GM23338 (cell line): ENCODE data around the gene ATF5. TPM values are rescaled to one million over a fixed set of nuclear protein-coding genes. Genes with fewer than 3 reads are reported as not detected.
A peak's percentile ranks its signal among the peaks of the same experiment; 100 is the strongest.

Experiments
- ATAC-seq: fragments of 200-7000 bp; cut with Tn5 transposase; 3 replicates; pipeline ENCODE4 v1.9.1; 2020
- DNase-seq: peaks from one replicate; pipeline ENCODE4 v3.0.0-alpha.2; 2015; ENCODE audit warnings: low spot score
- H2AFZ ChIP-seq: fragments of 200-600 bp; sonication (generic); 2 replicates; pipeline ENCODE4 v1.8.0; 2016; ENCODE audit warnings: antibody characterized with exemption, mild to moderate bottlenecking, moderate library complexity
- H3F3A ChIP-seq: fragments of 200-600 bp; sonication (generic); replicated peaks from 2 replicates; pipeline ENCODE4 v1.8.0; 2017; ENCODE audit warnings: antibody characterized with exemption, mixed run types, low read depth
- H3K27ac ChIP-seq: fragments of 200-600 bp; sonication (generic); 2 replicates; pipeline ENCODE4 v1.6.1; 2016; ENCODE audit warnings: low read depth
- H3K27me3 ChIP-seq: fragments of 200-600 bp; sonication (generic); 2 replicates; pipeline ENCODE4 v1.8.0; 2016; ENCODE audit warnings: mild to moderate bottlenecking, mixed run types, moderate library complexity; ENCODE audit not compliant: insufficient read depth
- H3K36me3 ChIP-seq: fragments of 200-600 bp; sonication (generic); 2 replicates; pipeline ENCODE4 v1.8.0; 2016; ENCODE audit warnings: mild to moderate bottlenecking; ENCODE audit not compliant: insufficient read depth
- H3K4me1 ChIP-seq: fragments of 200-600 bp; sonication (generic); 2 replicates; pipeline ENCODE4 v1.8.0; 2016; ENCODE audit warnings: mild to moderate bottlenecking, moderate library complexity; ENCODE audit not compliant: insufficient read depth
- H3K4me2 ChIP-seq: fragments of 200-600 bp; sonication (generic); 2 replicates; pipeline ENCODE4 v1.7.1; 2017; ENCODE audit warnings: mixed run types
- H3K4me3 ChIP-seq: fragments of 200-600 bp; sonication (generic); 2 replicates; pipeline ENCODE4 v1.6.1; 2016; ENCODE audit warnings: mixed run types
- H3K79me2 ChIP-seq: fragments of 200-600 bp; sonication (generic); replicated peaks from 2 replicates; pipeline ENCODE4 v1.8.0; 2017; ENCODE audit warnings: mild to moderate bottlenecking; ENCODE audit not compliant: insufficient read depth
- H3K9me2 ChIP-seq: fragments of 200-600 bp; sonication (generic); 2 replicates; pipeline ENCODE4 v1.8.0; 2017; ENCODE audit not compliant: insufficient read depth
- H4K20me1 ChIP-seq: fragments of 200-600 bp; sonication (generic); replicated peaks from 2 replicates; pipeline ENCODE4 v1.8.0; 2017; ENCODE audit warnings: mild to moderate bottlenecking; ENCODE audit not compliant: insufficient read depth
- H3K27ac Mint-ChIP-seq: 2 replicates; pipeline ENCODE4 v1.8.0; 2020; ENCODE audit warnings: inconsistent platforms, mild to moderate bottlenecking, moderate library complexity, mixed read lengths
- H3K27me3 Mint-ChIP-seq: 3 replicates; pipeline ENCODE4 v1.8.0; 2022; ENCODE audit warnings: low read depth, mild to moderate bottlenecking, moderate library complexity, mixed read lengths, inconsistent platforms; ENCODE audit not compliant: insufficient read depth, poor library complexity
- H3K36me3 Mint-ChIP-seq: 3 replicates; pipeline ENCODE4 v1.8.0; 2021; ENCODE audit warnings: low read depth, mild to moderate bottlenecking, inconsistent platforms, moderate library complexity, mixed read lengths
- H3K4me1 Mint-ChIP-seq: 3 replicates; pipeline ENCODE4 v1.8.0; 2020; ENCODE audit warnings: mild to moderate bottlenecking, inconsistent platforms, mixed read lengths
- H3K4me3 Mint-ChIP-seq: 3 replicates; pipeline ENCODE4 v1.8.0; 2021; ENCODE audit warnings: moderate library complexity, mild to moderate bottlenecking, inconsistent platforms, mixed read lengths
- H3K9me3 Mint-ChIP-seq: 3 replicates; pipeline ENCODE4 v1.8.0; 2020; ENCODE audit warnings: moderate library complexity, mild to moderate bottlenecking, inconsistent platforms, mixed read lengths
- CREB1 ChIP-seq: fragments of 250-450 bp; sonication (Bioruptor Pico); IDR thresholded peaks from 2 replicates; pipeline ENCODE4 v1.5.0; 2020; ENCODE audit warnings: low read depth, mild to moderate bottlenecking, moderate library complexity
- EZH2 ChIP-seq: fragments of 200-600 bp; sonication (generic); IDR thresholded peaks from one replicate; pipeline ENCODE4 v1.8.0; 2017; ENCODE audit warnings: antibody characterized with exemption, mild to moderate bottlenecking, low read depth; ENCODE audit not compliant: unreplicated experiment
- JUNB ChIP-seq: IDR thresholded peaks from one replicate; pipeline ENCODE4 v1.6.1; 2016; ENCODE audit warnings: antibody characterized with exemption; ENCODE audit not compliant: unreplicated experiment
- NANOG ChIP-seq: IDR thresholded peaks from 2 replicates; pipeline ENCODE4 v1.6.1; 2016; ENCODE audit warnings: antibody characterized with exemption, borderline replicate concordance
- STAT1 ChIP-seq: IDR thresholded peaks from one replicate; pipeline ENCODE4 v1.6.1; 2016; ENCODE audit warnings: antibody characterized with exemption; ENCODE audit not compliant: unreplicated experiment
- ZNF462 ChIP-seq: fragments of 250-450 bp; sonication (Bioruptor Pico); IDR thresholded peaks from 2 replicates; pipeline ENCODE4 v1.5.0; 2020; ENCODE audit warnings: mild to moderate bottlenecking, moderate library complexity
- polyA plus RNA-seq: library from polyadenylated mRNA; unstranded; fragments of >200 nt; fragmentation: Nextera tagmentation; extraction: Ambion mirVana; gene quantifications from 2 replicates; pipeline ENCODE4 v1.2.1, GENCODE V29; 2016
- total RNA-seq: library from RNA; depleted of rRNA; stranded (reverse); fragments of >200 nt; shearing (Covaris generic); gene quantifications from 2 replicates; pipeline ENCODE4 v1.2.3, GENCODE V29; 2014
- TF ChIP-seq, protein P1 (sequence below): IDR thresholded peaks from 2 replicates; pipeline ENCODE4 v1.6.1; 2016; ENCODE audit warnings: antibody characterized with exemption
- TF ChIP-seq, protein P2 (sequence below), 2 experiments: fragments of 200-600 bp in 1 of 2; sonication (generic) in 1 of 2; conservative IDR thresholded peaks; 2 replicates each; pipeline versions ENCODE4 v1.5.1 to v1.6.1; 2016 to 2017; ENCODE audit warnings: antibody characterized with exemption in 2 of 2, low read depth in 2 of 2, mild to moderate bottlenecking in 2 of 2, moderate library complexity in 1 of 2

Gene ATF5
- total and polyA plus RNA-seq, 2 experiments from 2014 or later: 7.4 to 9.6 TPM

- no peak for TF ChIP-seq NANOG
- TF ChIP-seq, protein P1, sequence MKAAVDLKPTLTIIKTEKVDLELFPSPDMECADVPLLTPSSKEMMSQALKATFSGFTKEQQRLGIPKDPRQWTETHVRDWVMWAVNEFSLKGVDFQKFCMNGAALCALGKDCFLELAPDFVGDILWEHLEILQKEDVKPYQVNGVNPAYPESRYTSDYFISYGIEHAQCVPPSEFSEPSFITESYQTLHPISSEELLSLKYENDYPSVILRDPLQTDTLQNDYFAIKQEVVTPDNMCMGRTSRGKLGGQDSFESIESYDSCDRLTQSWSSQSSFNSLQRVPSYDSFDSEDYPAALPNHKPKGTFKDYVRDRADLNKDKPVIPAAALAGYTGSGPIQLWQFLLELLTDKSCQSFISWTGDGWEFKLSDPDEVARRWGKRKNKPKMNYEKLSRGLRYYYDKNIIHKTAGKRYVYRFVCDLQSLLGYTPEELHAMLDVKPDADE: no peak
- TF ChIP-seq, protein P2, sequence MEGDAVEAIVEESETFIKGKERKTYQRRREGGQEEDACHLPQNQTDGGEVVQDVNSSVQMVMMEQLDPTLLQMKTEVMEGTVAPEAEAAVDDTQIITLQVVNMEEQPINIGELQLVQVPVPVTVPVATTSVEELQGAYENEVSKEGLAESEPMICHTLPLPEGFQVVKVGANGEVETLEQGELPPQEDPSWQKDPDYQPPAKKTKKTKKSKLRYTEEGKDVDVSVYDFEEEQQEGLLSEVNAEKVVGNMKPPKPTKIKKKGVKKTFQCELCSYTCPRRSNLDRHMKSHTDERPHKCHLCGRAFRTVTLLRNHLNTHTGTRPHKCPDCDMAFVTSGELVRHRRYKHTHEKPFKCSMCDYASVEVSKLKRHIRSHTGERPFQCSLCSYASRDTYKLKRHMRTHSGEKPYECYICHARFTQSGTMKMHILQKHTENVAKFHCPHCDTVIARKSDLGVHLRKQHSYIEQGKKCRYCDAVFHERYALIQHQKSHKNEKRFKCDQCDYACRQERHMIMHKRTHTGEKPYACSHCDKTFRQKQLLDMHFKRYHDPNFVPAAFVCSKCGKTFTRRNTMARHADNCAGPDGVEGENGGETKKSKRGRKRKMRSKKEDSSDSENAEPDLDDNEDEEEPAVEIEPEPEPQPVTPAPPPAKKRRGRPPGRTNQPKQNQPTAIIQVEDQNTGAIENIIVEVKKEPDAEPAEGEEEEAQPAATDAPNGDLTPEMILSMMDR (conservative IDR thresholded peaks at IDR 0.05; ENCODE audit: low read depth in 2 of 2): no peak
- no peak for TF ChIP-seq ZNF462 (CRISPR knock-in tag)
- TF ChIP-seq EZH2: no peak
- TF ChIP-seq JUNB: no peak
- no peak for TF ChIP-seq STAT1
- no peak for TF ChIP-seq CREB1 (CRISPR knock-in tag)
- Histone ChIP-seq H4K20me1 (peaks cover 50% of the 10 kb centered on the region), H2AFZ (no peak overlapping the region), H3K4me3 (no peak overlapping the region), H3K4me1 (peaks cover 15% of the 10 kb centered on the region), H3K36me3 (peaks cover 17% of the 10 kb centered on the region), H3F3A (peaks cover 4% of the 10 kb centered on the region), H3K4me2 (no peak overlapping the region), H3K27ac (peak overlapping the region; percentile 66; the same call in 1 of the 2 replicates), H3K79me2 (peaks cover 88% of the 10 kb centered on the region), H3K27me3 (no peaks in the 10 kb centered on the region), H3K9me2 (no peaks in the 10 kb centered on the region)
- Mint-ChIP-seq H3K27me3 (peaks cover 41% of the 10 kb centered on the region), H3K27ac (peak overlapping the region; percentile 76), H3K4me1 (peaks cover 55% of the 10 kb centered on the region), H3K9me3 (peaks cover 10% of the 10 kb centered on the region), H3K36me3 (peaks cover 90% of the 10 kb centered on the region), H3K4me3 (peak overlapping the region; percentile 12; the same call in 1 of the 3 replicates)
- DNase-seq (no peak), ATAC-seq (no peak)
These were observed 3.5 kb upstream of the ATF5 start for GRCh38 chr19:49925486-49925885.
